Epithelial cell of esophagus (primary cell): ENCODE data around the gene FANCI.

Experiments used
- DNase-seq: peaks from one replicate; pipeline ENCODE4 v3.0.0; 2010; ENCODE audit warnings: low read depth
- H3K4me3 ChIP-seq: 2 replicates; pipeline ENCODE4 v1.5.1; 2011; ENCODE audit warnings: mild to moderate bottlenecking, low read length, control low read depth
- TF ChIP-seq, protein P1 (sequence below): IDR thresholded peaks from 2 replicates; pipeline ENCODE4 v1.5.1; 2011; ENCODE audit warnings: low read depth, mild to moderate bottlenecking, low read length, control low read depth, inconsistent platforms; ENCODE audit not compliant: insufficient read depth; ENCODE audit errors: missing control alignments

FANCI gene

DNA sequence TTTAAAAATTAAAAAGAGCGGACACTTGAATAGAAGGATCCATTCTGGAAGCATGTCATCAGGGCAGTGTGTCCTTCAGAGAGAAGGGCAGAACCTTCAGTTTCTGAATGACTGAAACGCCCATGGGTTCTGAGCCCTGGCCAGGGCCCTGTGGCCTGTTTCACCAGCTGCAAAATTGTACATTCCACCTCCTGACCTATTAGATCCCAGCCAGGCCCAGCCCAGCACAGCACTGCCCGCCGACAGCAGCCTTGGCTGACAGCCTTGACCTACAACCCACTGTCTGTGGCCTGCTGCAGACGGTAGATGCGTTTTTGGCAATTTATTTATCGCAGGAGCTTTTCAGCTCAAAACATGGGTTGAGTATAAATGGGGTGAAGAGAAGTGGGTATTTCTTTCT lies 96.8 kb downstream of the FANCI start:
- no peak for DNase-seq
- TF ChIP-seq, protein P1, sequence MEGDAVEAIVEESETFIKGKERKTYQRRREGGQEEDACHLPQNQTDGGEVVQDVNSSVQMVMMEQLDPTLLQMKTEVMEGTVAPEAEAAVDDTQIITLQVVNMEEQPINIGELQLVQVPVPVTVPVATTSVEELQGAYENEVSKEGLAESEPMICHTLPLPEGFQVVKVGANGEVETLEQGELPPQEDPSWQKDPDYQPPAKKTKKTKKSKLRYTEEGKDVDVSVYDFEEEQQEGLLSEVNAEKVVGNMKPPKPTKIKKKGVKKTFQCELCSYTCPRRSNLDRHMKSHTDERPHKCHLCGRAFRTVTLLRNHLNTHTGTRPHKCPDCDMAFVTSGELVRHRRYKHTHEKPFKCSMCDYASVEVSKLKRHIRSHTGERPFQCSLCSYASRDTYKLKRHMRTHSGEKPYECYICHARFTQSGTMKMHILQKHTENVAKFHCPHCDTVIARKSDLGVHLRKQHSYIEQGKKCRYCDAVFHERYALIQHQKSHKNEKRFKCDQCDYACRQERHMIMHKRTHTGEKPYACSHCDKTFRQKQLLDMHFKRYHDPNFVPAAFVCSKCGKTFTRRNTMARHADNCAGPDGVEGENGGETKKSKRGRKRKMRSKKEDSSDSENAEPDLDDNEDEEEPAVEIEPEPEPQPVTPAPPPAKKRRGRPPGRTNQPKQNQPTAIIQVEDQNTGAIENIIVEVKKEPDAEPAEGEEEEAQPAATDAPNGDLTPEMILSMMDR = no peak
- no peak overlapping the region for H3K4me3 ChIP-seq

DNA sequence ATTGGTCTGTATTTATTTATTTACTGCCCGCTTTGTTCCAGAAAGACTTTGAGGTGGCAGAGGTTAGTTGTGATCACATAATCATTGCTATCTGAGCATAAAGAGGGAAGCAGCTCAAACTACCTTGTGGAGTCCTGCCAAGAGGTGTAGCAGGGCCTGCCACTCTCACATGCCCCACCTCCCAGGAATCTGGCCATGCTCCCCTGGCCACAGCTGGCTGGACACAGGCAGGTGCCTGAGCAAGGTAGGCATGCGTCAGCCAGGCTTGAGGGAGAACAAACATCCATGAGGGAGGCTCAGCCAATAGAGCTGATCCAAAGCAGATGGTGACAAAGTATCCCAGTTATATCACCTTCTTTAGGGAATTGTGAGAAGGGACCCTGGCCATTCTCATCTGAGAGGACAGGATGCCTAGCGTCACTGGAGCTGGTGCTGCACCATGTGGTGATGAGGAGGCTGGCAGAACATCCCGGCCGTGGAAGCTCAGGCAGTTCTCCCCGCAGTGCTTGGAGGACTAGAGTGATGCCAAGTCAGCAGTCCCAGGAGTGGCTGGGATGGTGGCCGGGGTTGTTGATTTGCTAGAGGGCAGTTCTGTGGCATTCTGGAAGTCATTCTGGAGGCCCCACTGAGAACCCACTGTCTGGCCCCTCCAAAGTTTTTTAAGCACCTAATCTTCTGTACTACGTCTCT lies 97.7 kb downstream of the FANCI start:
- TF ChIP-seq, protein P1 = no peak

DNA sequence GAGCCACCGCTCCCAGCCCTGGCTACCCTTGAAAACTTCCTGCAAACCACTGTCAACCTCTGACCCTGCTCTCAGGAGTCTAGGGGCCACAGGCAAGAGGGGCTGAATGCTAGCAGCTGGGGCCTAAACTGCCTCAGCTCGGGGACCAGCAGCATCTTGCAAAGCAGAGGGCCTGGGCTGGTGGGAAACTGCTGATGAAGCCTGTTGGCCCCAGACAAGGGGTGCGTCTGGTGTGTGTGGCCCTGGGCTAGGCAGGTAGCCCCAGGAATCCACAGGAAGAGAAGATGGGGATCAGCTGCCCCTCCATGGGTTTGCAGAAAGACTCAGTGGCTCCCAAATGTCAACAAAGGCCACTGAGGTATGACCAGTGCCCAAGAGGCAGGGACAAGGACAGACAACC lies 99.1 kb downstream of the FANCI start:
- DNase-seq = no peak
- TF ChIP-seq, protein P1 = no peak
- no peak overlapping the region for H3K4me3 ChIP-seq

More for the DNA sequence above, 97.7 kb downstream of the FANCI start:
- no peak overlapping the region for H3K4me3 ChIP-seq
- no peak for DNase-seq

DNA sequence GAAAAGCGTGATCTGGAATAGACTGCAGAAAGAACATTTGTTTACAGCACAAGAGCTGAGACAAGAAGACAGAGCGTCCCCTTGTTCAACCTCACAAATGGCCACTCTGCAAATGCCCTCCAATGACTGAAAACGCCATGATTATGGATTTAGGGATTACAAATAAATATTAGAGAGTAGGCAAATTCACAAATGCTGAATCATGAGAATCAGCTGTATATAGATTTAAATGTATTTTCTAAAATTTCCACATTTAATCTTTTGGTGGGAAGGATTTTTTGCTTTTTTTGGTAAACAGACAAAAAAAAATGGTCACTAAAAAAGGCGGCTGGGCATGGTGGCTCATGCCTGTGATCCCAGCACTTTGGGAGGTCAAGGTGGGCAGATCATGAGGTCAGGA lies 101.5 kb downstream of the FANCI start:
- TF ChIP-seq, protein P1 = no peak
- no peak overlapping the region for H3K4me3 ChIP-seq
- no peak for DNase-seq

DNA sequence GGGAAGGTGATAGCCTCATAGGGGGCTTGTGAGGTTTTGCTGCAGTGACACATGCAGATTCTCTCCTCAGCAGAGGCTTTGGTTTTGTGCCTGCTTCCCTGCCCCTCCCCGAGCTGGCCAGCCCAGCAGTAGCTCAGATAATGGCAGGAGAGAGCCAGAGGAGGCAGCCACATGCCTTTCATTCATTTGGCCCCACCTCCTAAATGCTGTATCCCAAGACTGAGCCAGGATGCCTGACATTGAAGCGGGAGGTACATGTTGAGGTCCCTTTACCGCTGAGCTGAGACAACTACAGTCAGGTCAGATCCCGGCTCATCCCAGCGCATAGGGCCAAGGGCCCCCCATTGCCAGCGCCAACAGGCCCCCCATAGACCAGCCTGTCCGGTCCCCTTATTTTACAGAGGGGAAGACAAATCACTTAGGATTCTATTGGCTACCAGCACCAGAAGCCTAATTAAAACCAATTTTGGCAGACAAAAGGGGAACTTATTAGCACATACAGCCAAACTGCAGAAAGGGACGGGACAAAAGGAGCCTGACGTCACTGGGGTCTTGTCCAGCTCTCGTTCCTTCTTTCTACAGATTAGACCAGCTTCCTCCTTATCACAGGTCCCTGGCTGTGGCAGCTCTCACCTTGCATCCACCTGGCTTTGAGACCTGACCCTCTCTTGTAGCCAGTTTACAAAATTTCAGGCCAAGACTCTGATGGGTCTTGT lies 102.9 kb downstream of the FANCI start:
- no peak overlapping the region for H3K4me3 ChIP-seq
- DNase-seq = no peak
- TF ChIP-seq, protein P1 = no peak

DNA sequence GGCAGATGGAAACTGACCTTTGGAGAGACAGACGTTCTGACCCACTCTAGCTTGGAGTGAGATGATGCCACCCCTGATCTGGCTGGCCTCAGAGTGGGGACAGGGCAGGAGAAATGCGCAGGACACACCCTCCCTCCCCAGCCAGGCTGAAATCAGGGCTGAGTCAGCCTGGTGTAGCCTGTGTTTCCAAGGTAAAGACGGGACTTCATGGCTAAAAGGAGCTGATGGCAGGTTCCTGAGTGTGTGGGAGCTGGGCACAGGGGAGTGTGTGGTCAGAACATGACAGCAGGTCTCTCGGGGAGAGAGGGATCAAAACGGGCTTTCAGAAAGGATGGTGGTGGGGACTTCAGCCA lies 105.4 kb downstream of the FANCI start:
- DNase-seq = no peak
- H3K4me3 ChIP-seq = no peak overlapping the region
- TF ChIP-seq, protein P1 = no peak
